Measurements from ENCODE around the gene ROR2.

Gene ROR2

GRCh38 chr9:91900797-91901177, 49.2 kb downstream of the ROR2 start:
- DNase-seq (ENCODE audit: low read depth in 2 of 2) = no peak

- no peak for DNase-seq (ENCODE audit: low read depth in 2 of 2)
These were observed 49.8 kb downstream of the ROR2 start for GRCh38 chr9:91900055-91900796.

DNA sequence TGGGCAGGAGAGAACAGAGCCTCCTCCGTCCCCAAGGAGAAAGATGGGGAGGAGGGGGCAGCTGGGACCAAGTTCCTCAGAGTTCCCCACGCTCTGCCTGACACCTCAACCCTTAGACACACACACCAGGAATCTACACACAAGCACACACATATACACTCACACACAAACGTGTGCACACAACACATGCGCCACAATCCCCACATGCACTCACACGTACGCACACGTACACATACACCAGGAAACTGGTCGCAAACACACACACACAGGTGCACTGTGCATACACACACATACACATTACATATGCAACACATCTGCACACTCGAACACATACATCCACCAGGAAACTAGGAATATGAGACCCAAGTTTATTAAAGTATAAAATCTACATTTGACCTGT, 50.4 kb downstream of the ROR2 start:
- no peak for DNase-seq (ENCODE audit: low read depth in 2 of 2)

GRCh38 chr9:91899219-91899563, 50.8 kb downstream of the ROR2 start:
- no peak for DNase-seq (ENCODE audit: low read depth in 2 of 2)

- no peak for DNase-seq (ENCODE audit: low read depth in 2 of 2)
These were observed 51.4 kb downstream of the ROR2 start for GRCh38 chr9:91898451-91899218.

GRCh38 chr9:91897201-91897600, 52.8 kb downstream of the ROR2 start:
- no peak for DNase-seq (ENCODE audit: low read depth in 2 of 2)

DNA sequence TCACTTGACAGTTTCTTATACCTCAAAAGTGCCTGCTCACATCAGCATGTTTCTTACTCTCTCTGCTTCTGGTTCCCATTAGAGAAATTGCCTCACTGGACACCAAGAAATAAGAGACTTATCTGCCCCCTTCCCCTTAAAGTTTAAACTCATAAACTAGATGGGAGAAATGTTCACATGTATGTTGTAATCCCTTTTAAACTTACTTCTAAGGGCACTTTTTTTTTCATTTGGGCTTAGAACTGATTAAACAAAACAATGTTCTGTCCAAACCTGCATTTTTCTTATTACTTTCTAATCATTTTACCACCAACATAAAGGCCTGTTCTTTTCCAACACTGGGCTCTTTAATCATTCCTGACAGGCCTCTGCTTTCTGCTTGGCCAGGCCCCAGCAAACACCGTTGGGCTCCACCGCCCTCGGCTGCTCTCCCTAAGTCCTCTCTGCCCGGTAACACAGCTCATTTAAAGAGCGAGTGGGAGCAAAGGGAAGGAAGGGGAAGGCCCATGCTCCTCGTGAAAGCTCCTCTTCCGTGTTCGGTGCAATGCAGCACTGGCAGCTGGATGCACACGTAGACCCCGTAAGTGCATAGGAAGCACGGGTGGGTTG, 53.4 kb downstream of the ROR2 start:
- no peak for DNase-seq (ENCODE audit: low read depth in 2 of 2)

DNA sequence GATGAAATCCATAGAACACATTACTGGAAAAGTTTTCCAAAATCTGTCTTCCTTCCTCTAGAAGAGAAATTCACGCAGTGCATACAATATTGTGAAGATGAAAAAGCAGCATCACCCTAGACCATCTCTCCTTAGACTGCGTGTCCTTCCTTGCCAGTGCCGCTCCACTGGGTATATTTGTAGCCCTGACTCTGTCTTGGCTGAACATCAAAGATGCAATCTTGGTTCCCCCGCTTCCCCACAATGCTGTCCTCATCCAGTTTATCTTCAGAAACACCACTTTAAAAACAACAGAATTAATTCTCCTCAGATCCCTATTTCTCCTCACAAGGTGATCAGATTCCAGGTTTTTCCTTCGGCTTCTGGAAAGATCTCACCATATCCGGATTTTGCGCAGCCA, 53.9 kb downstream of the ROR2 start:
- no peak for DNase-seq (ENCODE audit: low read depth in 2 of 2)

DNA sequence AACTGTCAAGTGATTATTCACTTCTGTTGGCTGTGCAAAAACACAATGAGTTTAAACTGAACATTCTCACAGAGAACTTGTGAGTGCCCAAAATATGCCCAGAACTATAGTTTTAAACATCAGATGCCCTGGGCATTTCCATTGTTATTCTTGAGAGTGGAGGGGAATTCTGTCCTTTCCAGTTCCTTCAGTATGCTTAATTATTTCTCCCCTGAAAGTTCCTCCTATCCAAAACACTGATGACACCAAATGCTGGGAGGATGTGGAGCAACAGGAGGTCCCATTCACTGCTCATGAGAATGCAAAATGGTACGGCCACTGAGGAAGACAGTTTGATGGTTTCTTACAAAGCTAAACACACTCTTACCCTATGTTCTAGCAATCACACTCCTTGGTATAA, 55.5 kb downstream of the ROR2 start:
- no peak for DNase-seq (ENCODE audit: low read depth in 2 of 2)

- no peak for DNase-seq (ENCODE audit: low read depth in 2 of 2)
These were observed 56.0 kb downstream of the ROR2 start for GRCh38 chr9:91894023-91894422.

- no peak for DNase-seq (ENCODE audit: low read depth in 2 of 2)
These were observed 58.1 kb downstream of the ROR2 start for GRCh38 chr9:91891915-91892314.

- no peak for DNase-seq (ENCODE audit: low read depth in 2 of 2)
These were observed 59.4 kb downstream of the ROR2 start for GRCh38 chr9:91890662-91891061.

- no peak for DNase-seq (ENCODE audit: low read depth in 2 of 2)
These were observed 60.7 kb downstream of the ROR2 start for GRCh38 chr9:91889161-91889911.

- DNase-seq (ENCODE audit: low read depth in 2 of 2) = no peak
These were observed 63.5 kb downstream of the ROR2 start for GRCh38 chr9:91886414-91887076.

GRCh38 chr9:91885746-91886413, 64.1 kb downstream of the ROR2 start:
- DNase-seq (ENCODE audit: low read depth in 2 of 2) = no peak

- DNase-seq (ENCODE audit: low read depth in 2 of 2) = no peak
These were observed 65.0 kb downstream of the ROR2 start for GRCh38 chr9:91884696-91885687.

DNA sequence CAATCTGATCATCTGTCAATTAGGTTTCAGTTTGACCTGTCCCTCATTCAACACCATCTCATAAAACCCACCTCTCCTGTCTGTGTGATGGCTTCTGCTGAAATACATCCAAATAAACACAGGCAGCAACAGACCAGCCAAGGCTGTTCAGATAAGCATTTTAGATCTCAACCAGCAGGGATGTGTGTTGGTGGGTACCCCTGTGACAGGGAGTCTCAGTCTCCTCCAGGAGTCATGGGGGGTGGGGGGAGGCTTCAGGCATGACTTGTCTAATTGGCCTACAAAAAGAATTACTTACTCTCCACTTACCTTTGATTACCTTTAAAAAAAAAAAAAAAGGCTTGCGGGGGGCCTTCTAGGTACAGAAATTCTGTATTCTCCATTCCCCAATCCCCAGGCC, 65.9 kb downstream of the ROR2 start:
- DNase-seq (ENCODE audit: low read depth in 2 of 2) = no peak

GRCh38 chr9:91883503-91883902, 66.5 kb downstream of the ROR2 start:
- DNase-seq (ENCODE audit: low read depth in 2 of 2) = no peak

GRCh38 chr9:91882627-91883026, 67.4 kb downstream of the ROR2 start:
- no peak for DNase-seq (ENCODE audit: low read depth in 2 of 2)

GRCh38 chr9:91880378-91880972, 69.6 kb downstream of the ROR2 start:
- no peak for DNase-seq (ENCODE audit: low read depth in 2 of 2)
